ENCODE measurements around the gene SELENOS.

- TF ChIP-seq CTCF (IDR thresholded peaks at IDR 0.05) = no peak
- TF ChIP-seq POLR2A (IDR thresholded peaks at IDR 0.05) = no peak
- no peak for TF ChIP-seq POLR2AphosphoS5 (IDR thresholded peaks at IDR 0.05)
- no peak for TF ChIP-seq EP300 (IDR thresholded peaks at IDR 0.05)
Observed at GRCh38 chr15:101225658-101226057, 51.6 kb downstream of the SELENOS start.

All from suprapubic skin (tissue), 4 donors.